Activated CD4-positive, alpha-beta T cell treated with anti-CD3 and anti-CD28 coated beads, Interleukin-2, amount 50 U/mL, for 16 hours (primary cell): ENCODE results near the gene ADORA3.
A peak's percentile ranks its signal among the peaks of the same experiment; 100 is the strongest.
"Not testable (repeated sequence)": the region's sequence is repeated elsewhere in the genome, so short reads cannot be mapped to it uniquely, and the experiment has no call there.

Experiments used
- DNase-seq: peaks from one replicate; pipeline ENCODE4 v3.0.0-alpha.2; 2020

The ADORA3 gene

GRCh38 chr1:111503585-111504060 is at the start of gene ADORA3, which contains the start of gene TMIGD3:
Gene ADORA3, minus strand, starts transcription at chr1:111503633. Its CDS starts 279 bp downstream, at chr1:111503354.
Gene TMIGD3, minus strand, starts transcription at chr1:111503633. Its CDS starts 279 bp downstream, at chr1:111503354.
- DNase-seq, result no peak

GRCh38 chr1:111553196-111553595 is 49.8 kb upstream of the ADORA3 start:
- no peak for DNase-seq

GRCh38 chr1:111552587-111552986 is 49.2 kb upstream of the ADORA3 start:
- no peak for DNase-seq

GRCh38 chr1:111551623-111552411 is 48.4 kb upstream of the ADORA3 start:
- DNase-seq, result no peak

GRCh38 chr1:111547786-111548185 is 44.4 kb upstream of the ADORA3 start:
- DNase-seq, result not testable (repeated sequence)

GRCh38 chr1:111542187-111542586 is 38.8 kb upstream of the ADORA3 start:
- no peak for DNase-seq

- DNase-seq, result no peak
Measured at GRCh38 chr1:111541721-111542120, 38.3 kb upstream of the ADORA3 start.

- no peak for DNase-seq
Measured at GRCh38 chr1:111540928-111541327, 37.5 kb upstream of the ADORA3 start.

- DNase-seq, result no peak
Measured at GRCh38 chr1:111538343-111539025, 35.1 kb upstream of the ADORA3 start.

- DNase-seq, result no peak
Measured at GRCh38 chr1:111535256-111536191, 32.1 kb upstream of the ADORA3 start.

- no peak for DNase-seq
Measured at GRCh38 chr1:111520053-111520452, 16.6 kb upstream of the ADORA3 start.

GRCh38 chr1:111517469-111518225 is 14.2 kb upstream of the ADORA3 start:
- DNase-seq, result peak; percentile 63

- DNase-seq, result peak; percentile 39
Measured at GRCh38 chr1:111516005-111516535, 12.6 kb upstream of the ADORA3 start.

- DNase-seq, result no peak
Measured at GRCh38 chr1:111515291-111516004, 12.0 kb upstream of the ADORA3 start.

- no peak for DNase-seq
Measured at GRCh38 chr1:111513410-111514020, 10.1 kb upstream of the ADORA3 start.

- no peak for DNase-seq
Measured at GRCh38 chr1:111512931-111513330, 9.5 kb upstream of the ADORA3 start.

GRCh38 chr1:111512132-111512889 is 8.9 kb upstream of the ADORA3 start:
- no peak for DNase-seq

GRCh38 chr1:111511370-111511769 is 7.9 kb upstream of the ADORA3 start:
- DNase-seq, result no peak

- no peak for DNase-seq
Measured at GRCh38 chr1:111509997-111510375, 6.6 kb upstream of the ADORA3 start.
